Endothelial cell of umbilical vein (primary cell): ENCODE results near the gene ISY1. TPM values are rescaled to one million over a fixed set of nuclear protein-coding genes. Genes with fewer than 3 reads are reported as not detected.

Experiments
- BruUV-seq: library from RNA; stranded (reverse); fragments of 400-500 nt; replicated peaks from 2 replicates; lab custom pipeline; 2021; lab: Mats Ljungman, UMichigan
- CTCF ChIA-PET: fragments of 300-600, 350-600 bp; sonication (Branson Sonifier 250); formaldehyde crosslinking; loops from one replicate; lab custom pipeline; 2021; ENCODE audit warnings: antibody characterized with exemption, inconsistent platforms; lab: Charles Lee
- POLR2A ChIA-PET: fragments of 300-600, 350-600 bp; sonication (Branson Sonifier 250); formaldehyde crosslinking; loops from one replicate; lab custom pipeline; 2021; ENCODE audit warnings: antibody characterized with exemption, inconsistent platforms; lab: Charles Lee
- DNase-seq: peaks from one replicate; pipeline ENCODE4 v3.0.0-alpha.2; 2011; ENCODE audit warnings: low read depth, low spot score
- FAIRE-seq: peaks from 2 replicates; lab custom pipeline; 2011; peaks lifted over from hg19 to GRCh38; lab: Jason Lieb, UNC
- H2AFZ ChIP-seq: 2 replicates; pipeline ENCODE4 v1.6.0; 2012; ENCODE audit warnings: low read depth, low read length, control low read depth, inconsistent platforms
- H3K27ac ChIP-seq: 2 replicates; pipeline ENCODE4 v1.5.1; 2011; ENCODE audit warnings: low read depth, mild to moderate bottlenecking, control low read depth, low read length, moderate library complexity; ENCODE audit not compliant: insufficient read depth
- H3K27me3 ChIP-seq, 2 experiments: 2 replicates each; pipeline versions ENCODE4 v1.6.0 to v1.6.1; 2011; ENCODE audit warnings: low read length in 2 of 2, mixed read lengths in 1 of 2; ENCODE audit not compliant: control insufficient read depth in 2 of 2, insufficient read depth in 2 of 2
- H3K36me3 ChIP-seq, 2 experiments: 2 replicates in 1 of 2; 3 replicates in 1 of 2; pipeline ENCODE4 v1.5.1; 2011; ENCODE audit warnings: low read length in 2 of 2, mild to moderate bottlenecking in 1 of 2, moderate library complexity in 1 of 2; ENCODE audit not compliant: control insufficient read depth in 2 of 2, insufficient read depth in 2 of 2; ENCODE audit errors: extremely low read depth in 1 of 2
- H3K4me1 ChIP-seq: 3 replicates; pipeline ENCODE4 v1.5.1; 2011; ENCODE audit warnings: mild to moderate bottlenecking, low read length; ENCODE audit not compliant: control insufficient read depth, insufficient read depth; ENCODE audit errors: extremely low read depth
- H3K4me2 ChIP-seq: 2 replicates; pipeline ENCODE4 v1.6.1; 2011; ENCODE audit warnings: low read length, control low read depth, mixed read lengths; ENCODE audit not compliant: insufficient read depth
- H3K4me3 ChIP-seq, 3 experiments: fragments of 200-600 bp in 1 of 3; sonication (generic), shearing (Covaris generic) in 1 of 3; replicated peaks in 1 of 3; 2 replicates each; pipeline ENCODE4 v1.5.1; 2011 to 2016; ENCODE audit warnings: control low read depth in 3 of 3, low read length in 3 of 3, mild to moderate bottlenecking in 2 of 3, inconsistent platforms in 1 of 3, low read depth in 1 of 3, moderate library complexity in 1 of 3; ENCODE audit not compliant: insufficient read depth in 1 of 3
- H3K79me2 ChIP-seq: 2 replicates; pipeline ENCODE4 v1.6.0; 2012; ENCODE audit warnings: low read length, inconsistent platforms; ENCODE audit not compliant: control insufficient read depth, insufficient read depth
- H3K9ac ChIP-seq: replicated peaks from 2 replicates; pipeline ENCODE3; 2011; ENCODE audit warnings: low read length, control low read depth; ENCODE audit not compliant: insufficient read depth; ENCODE audit errors: extremely low read depth
- H3K9me1 ChIP-seq: replicated peaks from 3 replicates; pipeline ENCODE4 v1.6.0; 2011; ENCODE audit warnings: mild to moderate bottlenecking, low read length; ENCODE audit not compliant: control insufficient read depth, insufficient read depth; ENCODE audit errors: extremely low read depth
- H3K9me3 ChIP-seq: replicated peaks from 2 replicates; pipeline ENCODE4 v1.5.1; 2012; ENCODE audit warnings: low read length, inconsistent platforms; ENCODE audit not compliant: control insufficient read depth, insufficient read depth
- H4K20me1 ChIP-seq: replicated peaks from 2 replicates; pipeline ENCODE3; 2011; ENCODE audit warnings: mild to moderate bottlenecking, low read length; ENCODE audit not compliant: control insufficient read depth, insufficient read depth; ENCODE audit errors: extremely low read depth
- CTCF ChIP-seq, 2 donors: IDR thresholded peaks; 1 replicate in 1 of 2; 2 replicates in 1 of 2; pipeline ENCODE4 v1.5.1; 2011; ENCODE audit warnings: low read length in 2 of 2, mild to moderate bottlenecking in 2 of 2, moderate library complexity in 2 of 2, control low read depth in 1 of 2, inconsistent platforms in 1 of 2, low read depth in 1 of 2; ENCODE audit not compliant: insufficient read depth in 1 of 2; ENCODE audit errors: extremely low read depth in 1 of 2
- EZH2 ChIP-seq: IDR thresholded peaks from 2 replicates; pipeline ENCODE4 v1.6.1; 2012; ENCODE audit warnings: borderline replicate concordance, low read depth, mild to moderate bottlenecking, moderate library complexity, low read length, inconsistent platforms; ENCODE audit not compliant: severe bottlenecking
- FOS ChIP-seq: IDR thresholded peaks from 2 replicates; pipeline ENCODE4 v1.6.1; 2011; ENCODE audit warnings: mild to moderate bottlenecking, low read length, moderate library complexity, borderline replicate concordance; ENCODE audit not compliant: insufficient read depth
- GATA2 ChIP-seq: IDR thresholded peaks from 2 replicates; pipeline ENCODE4 v1.7.0; 2011; ENCODE audit warnings: low read depth, mild to moderate bottlenecking, moderate library complexity, mixed read lengths, low read length; ENCODE audit not compliant: insufficient read length, insufficient read depth
- JUN ChIP-seq: IDR thresholded peaks from 2 replicates; pipeline ENCODE4 v1.6.1; 2011; ENCODE audit warnings: borderline replicate concordance, low read depth; ENCODE audit not compliant: insufficient read length, insufficient read depth
- MAX ChIP-seq: IDR thresholded peaks from 2 replicates; pipeline ENCODE4 v1.6.1; 2011; ENCODE audit not compliant: insufficient read depth, insufficient read length
- MYC ChIP-seq: IDR thresholded peaks from one replicate; pipeline ENCODE4 v1.6.1; 2011; ENCODE audit warnings: mild to moderate bottlenecking, low read depth, low read length
- POLR2A ChIP-seq: IDR thresholded peaks from 2 replicates; pipeline ENCODE4 v1.6.1; 2012; ENCODE audit warnings: low read depth, mild to moderate bottlenecking, control low read depth, low read length
- POLR2AphosphoS5 ChIP-seq: IDR thresholded peaks from 2 replicates; pipeline ENCODE4 v1.6.1; 2012; ENCODE audit warnings: low read depth, mild to moderate bottlenecking, control low read depth, low read length, moderate library complexity; ENCODE audit not compliant: insufficient read depth
- dilution Hi-C: fragments of 300-500 bp; cut with MboI; formaldehyde crosslinking; loops from one replicate; pipeline ENCODE4 v1.15.0; 2019; ENCODE audit warnings: low sequenced_read_pairs; ENCODE audit not compliant: extremely low pct_ligation_motif_present
- intact Hi-C: fragments of 100-400 bp; cut with micrococcal nuclease; formaldehyde crosslinking; loops from one replicate; pipeline ENCODE4 v1.10.0; 2022
- polyA plus RNA-seq, 4 experiments: library from polyadenylated mRNA; depleted of rRNA in 3 of 4; stranded (reverse) in 3 of 4; unstranded in 1 of 4; fragments of >200 nt; gene quantifications; 2 replicates each; pipeline versions ENCODE4 v1.2.1 to v1.2.3, GENCODE V29; 2011 to 2012; ENCODE audit warnings: missing spikeins in 1 of 4
- total RNA-seq: library from RNA; stranded (reverse); gene quantifications from 2 replicates; pipeline ENCODE4 v1.2.3, GENCODE V29; 2021

The ISY1 gene
- total and polyA plus RNA-seq, 2 donors (not counting 3 experiments of a cell fraction or from before 2014, with no cell fraction given): 50.7 to 59.4 TPM

- dilution Hi-C loops (loop anchor here (25.0 kb wide), 1 partner anchor 192 kb away; no protein-coding TSS in a partner anchor), intact Hi-C loops (no loop called here)
- DNase-seq: no peak
- POLR2A ChIA-PET: no interaction called here
- Histone ChIP-seq H3K27me3 (no peaks in the 10 kb centered on the region), H3K9me1 (no peaks in the 10 kb centered on the region), H3K4me3 (no peak overlapping the region), H2AFZ (no peak overlapping the region), H3K79me2 (peaks cover 3% of the 10 kb centered on the region), H3K9ac (no peak overlapping the region), H3K36me3 (peaks cover 0 to 15% of the 10 kb centered on the region in 2 experiments), H3K4me1 (no peaks in the 10 kb centered on the region), H3K27ac (no peak overlapping the region), H3K4me2 (no peak overlapping the region), H4K20me1 (peaks cover 2% of the 10 kb centered on the region), H3K9me3 (no peaks in the 10 kb centered on the region)
- no TSS peak for BruUV-seq
- TF ChIP-seq GATA2 (no peak), CTCF (IDR thresholded peaks at IDR 0.05; ENCODE audit: extremely low read depth in 1 of 2, insufficient read depth in 1 of 2, low read depth in 1 of 2, low read length in 2 of 2) (no peak), MAX (no peak), POLR2A (no peak), EZH2 (no peak), POLR2AphosphoS5 (no peak), JUN (no peak), FOS (no peak), MYC (no peak)
- CTCF ChIA-PET: interaction anchor here (1.2 kb wide), 1 partner anchor 50 kb away, joined by 7 read pairs; no protein-coding TSS in a partner anchor
- FAIRE-seq: no peak
Observed at GRCh38 chr3:129104051-129104450, 56.8 kb downstream of the ISY1 start.
